ENCODE data around the gene SMLR1.

Gene SMLR1

DNA sequence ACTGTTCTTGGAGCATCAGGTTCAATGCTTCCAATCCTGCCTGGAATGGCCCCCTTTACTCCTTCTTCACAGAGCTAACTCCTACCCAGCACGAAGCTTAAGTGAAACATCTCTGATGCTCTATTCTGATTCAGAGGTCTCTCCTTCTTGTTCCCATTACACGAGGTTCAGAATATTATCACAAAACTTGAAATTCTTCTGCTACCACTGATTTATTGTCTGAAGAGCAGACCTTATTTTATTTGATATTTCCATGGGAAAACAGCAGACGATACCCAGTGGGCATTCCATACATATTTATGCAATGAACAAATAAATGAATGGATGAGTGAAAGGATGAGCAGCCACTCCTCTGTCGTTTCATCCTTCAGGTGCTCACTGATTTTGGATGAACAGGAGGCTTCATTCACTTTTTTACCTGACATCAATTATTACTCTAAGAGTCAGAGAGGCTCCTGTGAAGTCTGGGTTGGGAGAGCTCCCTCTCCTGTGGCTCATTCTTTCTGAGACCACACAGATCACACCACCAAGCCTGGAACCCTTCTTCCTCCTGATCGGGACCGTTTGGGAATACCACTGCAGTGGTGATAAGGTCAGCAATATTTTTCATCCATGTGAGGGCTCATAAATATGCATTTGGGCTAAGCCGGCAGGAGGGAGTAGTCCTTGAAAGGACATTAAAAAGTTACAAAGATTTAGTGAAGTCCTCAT lies 25.8 kb downstream of the SMLR1 start:
- no peaks in the 10 kb centered on the region for H3K9me3 ChIP-seq (ENCODE audit: control insufficient read depth in 2 of 2, low read length in 2 of 2)
- H3K27me3 ChIP-seq (ENCODE audit: control insufficient read depth in 2 of 2, insufficient read depth in 2 of 2, low read length in 2 of 2), result no peaks in the 10 kb centered on the region
- peaks cover under 1 to 1% of the 10 kb centered on the region in 2 donors for H3K36me3 ChIP-seq (ENCODE audit: control insufficient read depth in 2 of 2, insufficient read depth in 2 of 2, low read length in 2 of 2)
- H3K4me3 ChIP-seq (ENCODE audit: low read length in 2 of 2), result no peak overlapping the region
- H3K9ac ChIP-seq (ENCODE audit: low read depth in 1 of 2, low read length in 2 of 2), result no peak overlapping the region
- H3K27ac ChIP-seq (ENCODE audit: low read depth in 2 of 2, low read length in 2 of 2), result no peak overlapping the region
- no peaks in the 10 kb centered on the region for H3K4me1 ChIP-seq (ENCODE audit: control insufficient read depth in 2 of 2, insufficient read depth in 2 of 2, low read length in 2 of 2)

DNA sequence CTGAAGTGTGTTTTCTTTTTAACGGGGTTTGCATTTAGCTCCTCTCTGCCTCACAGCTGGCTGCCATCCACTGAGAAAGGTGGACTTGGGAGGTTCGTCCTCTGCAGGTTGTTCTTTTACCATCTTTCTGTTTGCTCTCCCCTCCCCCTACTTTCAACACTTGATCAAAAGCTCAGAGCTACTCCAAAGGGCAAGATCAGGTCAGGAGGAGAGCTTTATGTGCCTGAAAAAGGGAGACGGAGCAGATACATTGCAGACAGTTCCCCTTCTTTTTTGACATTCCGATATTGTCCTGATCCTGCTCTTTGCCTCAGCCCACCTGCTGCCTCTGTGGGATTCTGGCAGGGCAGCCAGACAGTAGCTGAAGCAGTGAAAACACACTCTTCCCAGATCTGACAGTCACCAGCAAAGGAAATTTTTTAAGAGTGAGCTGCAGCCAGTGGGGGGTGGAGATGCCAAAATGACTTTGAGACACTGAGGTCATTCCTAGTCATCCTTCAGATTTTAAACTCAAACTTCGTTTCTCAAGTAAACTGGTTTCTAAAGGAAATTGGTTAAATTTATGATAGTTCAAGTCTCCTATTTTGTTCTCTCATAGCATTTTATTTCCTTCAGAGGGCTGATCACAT lies 26.5 kb downstream of the SMLR1 start:
- Histone ChIP-seq H3K27me3 (ENCODE audit: control insufficient read depth in 2 of 2, insufficient read depth in 2 of 2, low read length in 2 of 2) (no peaks in the 10 kb centered on the region), H3K4me3 (ENCODE audit: low read length in 2 of 2) (no peak overlapping the region), H3K36me3 (ENCODE audit: control insufficient read depth in 2 of 2, insufficient read depth in 2 of 2, low read length in 2 of 2) (peaks cover 5 to 6% of the 10 kb centered on the region in 2 donors), H3K4me1 (ENCODE audit: control insufficient read depth in 2 of 2, insufficient read depth in 2 of 2, low read length in 2 of 2) (no peaks in the 10 kb centered on the region), H3K9me3 (ENCODE audit: control insufficient read depth in 2 of 2, low read length in 2 of 2) (no peaks in the 10 kb centered on the region), H3K27ac (ENCODE audit: low read depth in 2 of 2, low read length in 2 of 2) (no peak overlapping the region), H3K9ac (ENCODE audit: low read depth in 1 of 2, low read length in 2 of 2) (no peak overlapping the region)

DNA sequence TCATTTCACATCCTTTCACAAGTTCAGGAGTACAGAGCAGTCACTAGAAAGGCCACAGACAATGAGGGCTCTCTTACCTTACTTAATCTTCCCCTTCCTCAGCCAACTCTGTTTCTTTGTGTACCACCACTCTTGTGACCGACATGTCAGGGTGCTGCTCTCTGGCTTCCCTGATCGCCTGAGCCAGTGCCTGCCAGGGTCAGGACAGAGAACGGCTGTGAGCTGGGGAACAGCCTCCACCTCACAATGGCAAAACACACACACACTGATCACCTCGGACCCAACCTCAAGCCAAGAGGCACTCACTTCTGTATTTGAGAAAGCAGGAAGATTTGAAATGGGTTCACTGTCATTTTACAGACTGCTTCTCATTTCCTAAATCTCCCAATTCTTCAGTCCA lies 30.8 kb downstream of the SMLR1 start:
- Histone ChIP-seq H3K27me3 (ENCODE audit: control insufficient read depth in 2 of 2, insufficient read depth in 2 of 2, low read length in 2 of 2) (no peaks in the 10 kb centered on the region), H3K36me3 (ENCODE audit: control insufficient read depth in 2 of 2, insufficient read depth in 2 of 2, low read length in 2 of 2) (peaks cover 5 to 6% of the 10 kb centered on the region in 2 donors), H3K4me3 (ENCODE audit: low read length in 2 of 2) (no peak overlapping the region), H3K9me3 (ENCODE audit: control insufficient read depth in 2 of 2, low read length in 2 of 2) (no peaks in the 10 kb centered on the region), H3K9ac (ENCODE audit: low read depth in 1 of 2, low read length in 2 of 2) (no peak overlapping the region), H3K4me1 (ENCODE audit: control insufficient read depth in 2 of 2, insufficient read depth in 2 of 2, low read length in 2 of 2) (no peaks in the 10 kb centered on the region), H3K27ac (ENCODE audit: low read depth in 2 of 2, low read length in 2 of 2) (no peak overlapping the region)

- no peak overlapping the region for H3K4me3 ChIP-seq (ENCODE audit: low read length in 2 of 2)
- H3K27ac ChIP-seq (ENCODE audit: low read depth in 2 of 2, low read length in 2 of 2), result peak overlapping the region in 1 of 2 donors; percentile 5
- no peaks in the 10 kb centered on the region for H3K9me3 ChIP-seq (ENCODE audit: control insufficient read depth in 2 of 2, low read length in 2 of 2)
- no peaks in the 10 kb centered on the region for H3K4me1 ChIP-seq (ENCODE audit: control insufficient read depth in 2 of 2, insufficient read depth in 2 of 2, low read length in 2 of 2)
- peaks cover 6 to 8% of the 10 kb centered on the region in 2 donors for H3K36me3 ChIP-seq (ENCODE audit: control insufficient read depth in 2 of 2, insufficient read depth in 2 of 2, low read length in 2 of 2)
- H3K27me3 ChIP-seq (ENCODE audit: control insufficient read depth in 2 of 2, insufficient read depth in 2 of 2, low read length in 2 of 2), result no peaks in the 10 kb centered on the region
- H3K9ac ChIP-seq (ENCODE audit: low read depth in 1 of 2, low read length in 2 of 2), result no peak overlapping the region
These were observed 31.4 kb downstream of the SMLR1 start for GRCh38 chr6:130858498-130859160.

DNA sequence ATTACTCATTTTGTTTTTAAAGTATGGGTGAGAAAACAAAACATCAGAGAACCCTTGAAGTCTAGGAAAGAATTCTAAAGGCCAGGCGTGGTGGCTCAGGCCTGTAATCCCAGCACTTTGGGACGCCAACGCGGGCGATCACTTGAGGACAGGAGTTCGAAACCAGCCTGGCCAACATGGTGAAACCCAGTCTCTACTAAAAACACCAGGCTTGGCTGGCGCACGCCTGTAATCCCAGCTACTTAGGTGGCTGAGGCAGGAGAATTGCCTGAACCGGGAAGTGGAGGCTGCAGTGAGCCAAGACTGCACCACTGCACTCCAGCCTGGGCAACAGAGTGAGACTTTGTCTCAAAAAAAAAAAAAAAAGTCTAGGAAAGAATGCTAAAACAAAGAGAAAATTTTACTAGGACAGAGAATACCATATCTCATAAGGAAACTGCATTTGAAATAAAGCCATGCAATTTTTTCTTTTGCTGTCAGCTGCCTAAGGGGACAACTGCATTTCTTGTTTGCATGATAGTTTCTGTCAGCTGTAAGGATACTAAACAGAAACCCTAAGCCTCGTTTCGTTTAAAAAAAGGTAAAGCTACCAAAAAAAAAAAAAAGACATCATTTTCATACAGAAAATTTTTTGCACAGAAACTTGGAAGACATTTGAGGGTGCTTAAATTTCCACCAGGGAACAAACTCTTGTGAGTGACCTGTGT lies 32.1 kb downstream of the SMLR1 start:
- H3K27me3 ChIP-seq (ENCODE audit: control insufficient read depth in 2 of 2, insufficient read depth in 2 of 2, low read length in 2 of 2), result no peaks in the 10 kb centered on the region
- no peaks in the 10 kb centered on the region for H3K4me1 ChIP-seq (ENCODE audit: control insufficient read depth in 2 of 2, insufficient read depth in 2 of 2, low read length in 2 of 2)
- H3K27ac ChIP-seq (ENCODE audit: low read depth in 2 of 2, low read length in 2 of 2), result no peak overlapping the region
- H3K36me3 ChIP-seq (ENCODE audit: control insufficient read depth in 2 of 2, insufficient read depth in 2 of 2, low read length in 2 of 2), result peaks cover 6 to 8% of the 10 kb centered on the region in 2 donors
- no peak overlapping the region for H3K4me3 ChIP-seq (ENCODE audit: low read length in 2 of 2)
- no peaks in the 10 kb centered on the region for H3K9me3 ChIP-seq (ENCODE audit: control insufficient read depth in 2 of 2, low read length in 2 of 2)
- no peak overlapping the region for H3K9ac ChIP-seq (ENCODE audit: low read depth in 1 of 2, low read length in 2 of 2)

- Histone ChIP-seq H3K27me3 (ENCODE audit: control insufficient read depth in 2 of 2, insufficient read depth in 2 of 2, low read length in 2 of 2) (no peaks in the 10 kb centered on the region), H3K4me1 (ENCODE audit: control insufficient read depth in 2 of 2, insufficient read depth in 2 of 2, low read length in 2 of 2) (no peaks in the 10 kb centered on the region), H3K27ac (ENCODE audit: low read depth in 2 of 2, low read length in 2 of 2) (no peak overlapping the region), H3K9ac (ENCODE audit: low read depth in 1 of 2, low read length in 2 of 2) (no peak overlapping the region), H3K4me3 (ENCODE audit: low read length in 2 of 2) (no peak overlapping the region), H3K36me3 (ENCODE audit: control insufficient read depth in 2 of 2, insufficient read depth in 2 of 2, low read length in 2 of 2) (peaks cover 8 to 10% of the 10 kb centered on the region in 2 donors), H3K9me3 (ENCODE audit: control insufficient read depth in 2 of 2, low read length in 2 of 2) (no peaks in the 10 kb centered on the region)
These were observed 35.2 kb downstream of the SMLR1 start for GRCh38 chr6:130862370-130862769.

GRCh38 chr6:130863415-130864230 lies 36.4 kb downstream of the SMLR1 start:
- H3K27me3 ChIP-seq (ENCODE audit: control insufficient read depth in 2 of 2, insufficient read depth in 2 of 2, low read length in 2 of 2), result no peaks in the 10 kb centered on the region
- no peak overlapping the region for H3K4me3 ChIP-seq (ENCODE audit: low read length in 2 of 2)
- no peak overlapping the region for H3K27ac ChIP-seq (ENCODE audit: low read depth in 2 of 2, low read length in 2 of 2)
- H3K4me1 ChIP-seq (ENCODE audit: control insufficient read depth in 2 of 2, insufficient read depth in 2 of 2, low read length in 2 of 2), result no peaks in the 10 kb centered on the region
- peaks cover 3 to 4% of the 10 kb centered on the region in 2 donors for H3K36me3 ChIP-seq (ENCODE audit: control insufficient read depth in 2 of 2, insufficient read depth in 2 of 2, low read length in 2 of 2)
- no peaks in the 10 kb centered on the region for H3K9me3 ChIP-seq (ENCODE audit: control insufficient read depth in 2 of 2, low read length in 2 of 2)
- no peak overlapping the region for H3K9ac ChIP-seq (ENCODE audit: low read depth in 1 of 2, low read length in 2 of 2)

GRCh38 chr6:130864344-130864743 lies 37.1 kb downstream of the SMLR1 start:
- H3K27ac ChIP-seq (ENCODE audit: low read depth in 2 of 2, low read length in 2 of 2), result no peak overlapping the region
- no peaks in the 10 kb centered on the region for H3K4me1 ChIP-seq (ENCODE audit: control insufficient read depth in 2 of 2, insufficient read depth in 2 of 2, low read length in 2 of 2)
- peaks cover 3 to 4% of the 10 kb centered on the region in 2 donors for H3K36me3 ChIP-seq (ENCODE audit: control insufficient read depth in 2 of 2, insufficient read depth in 2 of 2, low read length in 2 of 2)
- H3K9ac ChIP-seq (ENCODE audit: low read depth in 1 of 2, low read length in 2 of 2), result no peak overlapping the region
- no peaks in the 10 kb centered on the region for H3K9me3 ChIP-seq (ENCODE audit: control insufficient read depth in 2 of 2, low read length in 2 of 2)
- no peak overlapping the region for H3K4me3 ChIP-seq (ENCODE audit: low read length in 2 of 2)
- no peaks in the 10 kb centered on the region for H3K27me3 ChIP-seq (ENCODE audit: control insufficient read depth in 2 of 2, insufficient read depth in 2 of 2, low read length in 2 of 2)

DNA sequence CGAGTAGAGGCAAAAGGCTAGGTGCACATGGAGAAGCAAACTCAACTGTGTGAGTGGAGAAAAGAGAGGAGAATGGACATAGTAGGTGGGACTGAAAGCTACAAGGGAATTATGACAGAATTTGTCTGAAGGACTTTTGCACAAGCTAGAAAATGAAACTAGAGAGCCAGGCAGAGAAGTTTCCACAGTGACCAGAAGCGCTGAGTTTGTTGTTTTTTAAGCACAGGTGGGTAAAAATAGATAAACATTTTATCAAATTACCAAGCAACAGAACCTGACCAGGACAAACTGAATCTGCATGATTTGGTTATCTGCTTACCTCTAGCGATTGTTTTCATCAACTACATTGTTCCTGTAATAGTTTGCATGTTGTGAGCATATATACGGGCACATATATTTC lies 38.6 kb downstream of the SMLR1 start:
- H3K36me3 ChIP-seq (ENCODE audit: control insufficient read depth in 2 of 2, insufficient read depth in 2 of 2, low read length in 2 of 2), result peaks cover 3 to 4% of the 10 kb centered on the region in 2 donors
- no peaks in the 10 kb centered on the region for H3K27me3 ChIP-seq (ENCODE audit: control insufficient read depth in 2 of 2, insufficient read depth in 2 of 2, low read length in 2 of 2)
- H3K27ac ChIP-seq (ENCODE audit: low read depth in 2 of 2, low read length in 2 of 2), result no peak overlapping the region
- H3K4me1 ChIP-seq (ENCODE audit: control insufficient read depth in 2 of 2, insufficient read depth in 2 of 2, low read length in 2 of 2), result no peaks in the 10 kb centered on the region
- no peak overlapping the region for H3K4me3 ChIP-seq (ENCODE audit: low read length in 2 of 2)
- H3K9me3 ChIP-seq (ENCODE audit: control insufficient read depth in 2 of 2, low read length in 2 of 2), result no peaks in the 10 kb centered on the region
- H3K9ac ChIP-seq (ENCODE audit: low read depth in 1 of 2, low read length in 2 of 2), result no peak overlapping the region
